GM19238 (cell line): ENCODE measurements around the gene TMEM229B.
A peak's percentile ranks its signal among the peaks of the same experiment; 100 is the strongest.

Source experiments
- DNase-seq: peaks from one replicate; pipeline ENCODE4 v3.0.0; 2011; ENCODE audit warnings: low spot score; ENCODE audit not compliant: insufficient read length

The TMEM229B gene

GRCh38 chr14:67515386-67516079 is 27.0 kb upstream of the TMEM229B start:
- peak; percentile 41 for DNase-seq

GRCh38 chr14:67514650-67515385 is 26.3 kb upstream of the TMEM229B start:
- DNase-seq, result peak; percentile 62

- DNase-seq, result no peak
Observed at GRCh38 chr14:67514203-67514607, 25.7 kb upstream of the TMEM229B start.

GRCh38 chr14:67513631-67514108 is 25.1 kb upstream of the TMEM229B start:
- peak; percentile 19 for DNase-seq

- no peak for DNase-seq
Observed at GRCh38 chr14:67512463-67513310, 24.2 kb upstream of the TMEM229B start.

- no peak for DNase-seq
Observed at GRCh38 chr14:67510836-67511235, 22.3 kb upstream of the TMEM229B start.

- no peak for DNase-seq
Observed at GRCh38 chr14:67510121-67510520, 21.6 kb upstream of the TMEM229B start.

GRCh38 chr14:67508956-67509355 is 20.4 kb upstream of the TMEM229B start:
- DNase-seq, result no peak

GRCh38 chr14:67505254-67505653 is 16.7 kb upstream of the TMEM229B start:
- no peak for DNase-seq

GRCh38 chr14:67503331-67503730 is 14.8 kb upstream of the TMEM229B start:
- no peak for DNase-seq

GRCh38 chr14:67502867-67503266 is 14.3 kb upstream of the TMEM229B start:
- DNase-seq, result no peak

GRCh38 chr14:67501670-67502069 is 13.1 kb upstream of the TMEM229B start:
- no peak for DNase-seq

GRCh38 chr14:67500981-67501380 is 12.5 kb upstream of the TMEM229B start:
- DNase-seq, result no peak

- DNase-seq, result no peak
Observed at GRCh38 chr14:67497716-67498115, 9.2 kb upstream of the TMEM229B start.

GRCh38 chr14:67497216-67497615 is 8.7 kb upstream of the TMEM229B start:
- DNase-seq, result no peak

GRCh38 chr14:67495827-67496226 is 7.3 kb upstream of the TMEM229B start:
- no peak for DNase-seq

GRCh38 chr14:67493092-67493717 is 4.7 kb upstream of the TMEM229B start:
- DNase-seq, result no peak

GRCh38 chr14:67492538-67492937 is 4.0 kb upstream of the TMEM229B start:
- DNase-seq, result no peak

GRCh38 chr14:67491741-67492507 is 3.4 kb upstream of the TMEM229B start:
- no peak for DNase-seq

GRCh38 chr14:67491285-67491684 is 2.8 kb upstream of the TMEM229B start:
- DNase-seq, result no peak

GRCh38 chr14:67490196-67490595 is 1.7 kb upstream of the TMEM229B start:
- DNase-seq, result no peak
